HEK293T (cell line): Measurements from ENCODE around the gene C17orf113.

Source experiments
- FOXA1 ChIP-seq: fragments of 450-650 bp; IDR thresholded peaks from 2 replicates; pipeline ENCODE4 v1.6.1; 2016; ENCODE audit warnings: mild to moderate bottlenecking
- FOXM1 ChIP-seq: fragments of 450-650 bp; IDR thresholded peaks from 2 replicates; pipeline ENCODE4 v1.6.1; 2017; ENCODE audit warnings: mild to moderate bottlenecking, borderline replicate concordance
- SP1 ChIP-seq: fragments of 450-650 bp; IDR thresholded peaks from 2 replicates; pipeline ENCODE4 v1.6.1; 2017
- SUZ12 ChIP-seq: fragments of 450-650 bp; IDR thresholded peaks from 2 replicates; pipeline ENCODE4 v1.6.1; 2016; ENCODE audit warnings: mild to moderate bottlenecking
- TARDBP ChIP-seq: fragments of 450-650 bp; IDR thresholded peaks from 2 replicates; pipeline ENCODE4 v1.6.1; 2016
- ZNF384 ChIP-seq: fragments of 450-650 bp; IDR thresholded peaks from 2 replicates; pipeline ENCODE4 v1.6.1; 2016

- TF ChIP-seq TARDBP (no peak), ZNF384 (no peak), SUZ12 (no peak), SP1 (no peak), FOXA1 (no peak), FOXM1 (no peak)
Observed at GRCh38 chr17:41989702-41990419, 60.5 kb downstream of the C17orf113 start.
